HG03108 (cell line): Measurements from ENCODE around the gene WDR72.
"Not testable (repeated sequence)": the region's sequence is repeated elsewhere in the genome, so short reads cannot be mapped to it uniquely, and the experiment has no call there.

Experiments
- ATAC-seq: cut with Tn5 transposase; IDR thresholded peaks from one replicate; pipeline ENCODE4 v1.9.1; 2021; ENCODE audit warnings: moderate library complexity; ENCODE audit not compliant: unreplicated experiment

WDR72 gene

DNA sequence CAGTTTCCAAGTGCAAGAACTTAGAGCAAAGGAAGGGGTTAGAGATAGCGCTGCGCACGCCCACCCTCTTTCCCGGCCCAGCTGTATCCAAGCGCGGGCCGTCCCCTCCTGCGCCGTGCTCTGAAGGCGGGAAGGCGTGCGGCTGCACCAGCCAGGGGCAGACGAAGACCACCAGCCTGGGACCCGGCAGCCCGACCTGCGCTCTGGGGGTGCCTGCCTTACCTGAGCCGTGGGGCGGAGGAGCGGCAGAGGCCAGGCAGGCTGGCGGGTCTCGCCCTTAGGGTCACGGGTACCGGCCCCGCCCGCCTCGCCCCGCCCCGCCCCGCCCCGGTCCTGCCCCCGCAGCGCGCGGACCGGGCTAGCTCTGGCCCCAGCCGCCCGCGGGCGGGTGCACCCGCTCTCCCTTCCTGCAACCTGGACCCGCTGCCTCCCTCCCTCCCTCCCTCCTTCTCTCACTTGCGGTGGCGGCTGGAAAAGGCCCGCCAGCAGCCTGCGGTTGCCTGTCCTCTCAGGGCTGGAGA, at the start of gene WDR72:
TSS of gene WDR72 (minus strand) at position 253 of the 521 bp plus-strand sequence. CDS start 26,514 bp downstream, outside the sequence.
- ATAC-seq: no peak

DNA sequence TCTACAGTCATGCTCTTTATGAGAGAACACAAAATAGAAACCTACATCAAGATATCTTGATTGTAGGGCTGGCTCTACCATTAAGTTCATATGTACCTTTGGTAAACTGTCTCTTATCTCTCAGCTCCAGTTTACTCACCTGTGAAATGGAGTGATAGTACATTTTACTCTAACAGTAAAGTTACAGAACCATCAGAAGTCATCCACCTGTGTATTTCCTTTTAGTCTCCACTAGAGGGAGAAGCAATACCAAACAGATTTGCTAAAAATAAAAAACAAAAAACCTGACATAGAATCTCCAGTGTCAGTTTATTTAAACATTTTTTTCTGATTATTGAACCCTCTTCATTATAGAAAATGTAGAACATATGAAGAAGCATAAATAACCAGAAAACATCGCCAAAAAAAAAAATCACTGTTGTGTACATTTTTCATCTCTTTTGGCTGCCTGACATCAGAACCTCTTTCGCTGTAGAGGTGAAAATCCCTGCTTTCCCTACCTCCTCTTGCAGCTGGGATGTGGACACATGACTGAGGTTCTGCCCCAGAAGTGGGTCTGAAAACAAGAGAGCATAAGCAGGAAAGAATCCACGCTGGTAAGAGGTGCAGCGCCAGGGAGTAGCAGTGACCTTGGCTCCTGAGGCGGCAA, 48.7 kb upstream of the WDR72 start:
- ATAC-seq: no peak

DNA sequence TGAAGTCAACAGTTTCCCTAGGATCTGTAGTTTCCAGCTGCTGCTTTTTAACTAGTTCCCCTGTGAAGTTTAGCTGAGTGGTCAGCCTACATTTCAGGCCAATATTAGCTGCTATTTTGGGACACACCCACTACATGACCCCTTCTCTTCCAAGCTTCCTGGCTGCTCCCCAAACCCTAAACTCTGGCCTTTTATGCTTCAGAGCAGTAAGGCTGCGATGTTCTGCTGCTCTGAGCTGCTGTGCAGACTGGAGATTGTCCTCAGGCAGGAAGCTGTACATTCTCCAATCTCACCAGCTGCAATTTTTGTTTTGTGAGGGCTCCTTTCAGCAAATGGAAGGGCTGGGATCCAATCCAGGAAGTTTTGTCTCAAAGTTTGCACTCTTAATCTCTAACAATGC, 48.0 kb upstream of the WDR72 start:
- no peak for ATAC-seq

DNA sequence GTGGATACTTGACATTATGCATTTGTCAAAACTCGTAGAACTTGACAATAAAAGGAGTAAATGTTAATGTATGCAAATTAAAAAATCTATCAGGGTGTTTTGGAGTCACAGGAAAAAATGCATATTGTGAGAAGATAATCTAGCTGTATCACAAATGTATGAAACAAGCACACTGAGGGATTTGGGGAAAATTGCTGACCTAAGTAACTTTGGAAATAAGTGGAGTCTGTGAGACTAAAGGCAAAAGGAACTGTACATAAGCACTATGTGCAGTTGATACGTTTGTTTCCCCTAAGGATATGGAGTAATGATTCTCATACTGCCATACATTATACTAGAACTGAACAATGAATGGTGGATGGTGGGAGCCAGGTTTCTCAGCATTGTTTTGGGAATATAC, 43.2 kb upstream of the WDR72 start:
- no peak for ATAC-seq

DNA sequence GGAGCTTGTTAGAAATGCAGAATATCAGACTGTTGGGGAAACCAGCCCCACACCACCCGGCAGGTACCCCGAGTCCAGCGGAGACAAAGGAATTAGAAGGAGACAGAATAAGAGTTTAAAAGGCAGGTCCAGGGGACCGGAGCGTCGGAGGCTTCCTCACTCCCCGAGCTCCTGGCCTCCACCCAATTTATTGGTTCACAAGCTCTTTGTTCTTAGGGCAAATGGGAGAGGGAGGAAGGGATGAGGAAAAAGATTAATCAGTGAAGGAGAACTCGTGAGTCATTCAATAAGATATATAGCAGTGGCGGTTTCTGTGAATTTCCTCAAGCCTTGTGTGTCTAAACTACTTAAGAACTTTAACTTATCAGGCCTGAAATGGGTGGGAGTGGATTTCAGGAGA, 32.1 kb upstream of the WDR72 start:
- ATAC-seq: no peak

DNA sequence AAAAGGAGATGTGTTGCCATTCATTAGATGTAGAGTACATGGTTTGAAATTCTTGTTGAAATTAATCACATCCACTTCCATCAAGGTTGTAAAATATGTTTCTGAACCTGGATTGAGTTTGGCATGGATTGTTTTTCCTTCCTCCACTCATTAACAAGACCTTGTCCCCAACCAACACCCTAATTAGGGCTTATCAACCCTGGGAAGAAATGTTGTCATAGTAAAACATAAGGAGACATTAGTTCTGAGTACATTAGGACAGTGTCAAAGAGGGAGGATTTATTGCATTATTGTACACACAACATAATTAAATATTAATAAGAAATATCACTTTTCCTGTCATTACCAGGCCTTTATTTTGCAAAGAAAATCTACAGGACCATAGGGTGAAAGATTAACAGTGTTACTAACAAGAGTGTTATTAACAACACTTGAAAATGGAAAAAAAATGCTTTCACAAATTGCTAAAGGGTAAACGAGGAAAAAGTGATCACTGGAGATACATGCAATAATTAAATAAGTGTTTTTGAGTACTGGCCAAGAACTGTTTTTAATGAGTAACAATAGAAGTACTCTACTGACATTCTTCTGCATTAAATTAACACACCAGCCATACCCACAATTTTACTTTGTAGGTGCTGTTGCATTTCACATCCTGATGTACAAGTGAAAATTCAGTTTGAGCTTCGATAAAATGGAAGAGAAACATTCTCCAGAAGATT, 30.4 kb upstream of the WDR72 start:
- ATAC-seq: no peak

DNA sequence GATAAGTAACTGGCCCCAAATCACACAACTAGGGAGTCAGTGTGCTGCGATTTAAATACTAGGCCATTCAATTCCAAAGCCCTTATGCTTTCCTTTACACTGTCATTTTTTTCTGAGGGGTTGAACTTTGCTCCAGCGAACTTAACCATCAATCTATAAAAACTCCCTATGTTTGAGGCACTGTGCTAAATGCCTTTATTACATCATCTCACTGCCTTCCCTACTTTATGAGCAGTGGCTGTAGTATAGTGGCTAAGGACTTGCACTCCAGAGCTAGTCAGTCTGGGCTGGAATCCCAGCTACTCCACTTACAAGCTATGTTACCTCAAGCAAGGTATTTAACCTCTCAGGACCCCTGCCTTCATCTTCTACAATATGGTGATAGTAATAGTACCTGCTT, 26.9 kb upstream of the WDR72 start:
- no peak for ATAC-seq

DNA sequence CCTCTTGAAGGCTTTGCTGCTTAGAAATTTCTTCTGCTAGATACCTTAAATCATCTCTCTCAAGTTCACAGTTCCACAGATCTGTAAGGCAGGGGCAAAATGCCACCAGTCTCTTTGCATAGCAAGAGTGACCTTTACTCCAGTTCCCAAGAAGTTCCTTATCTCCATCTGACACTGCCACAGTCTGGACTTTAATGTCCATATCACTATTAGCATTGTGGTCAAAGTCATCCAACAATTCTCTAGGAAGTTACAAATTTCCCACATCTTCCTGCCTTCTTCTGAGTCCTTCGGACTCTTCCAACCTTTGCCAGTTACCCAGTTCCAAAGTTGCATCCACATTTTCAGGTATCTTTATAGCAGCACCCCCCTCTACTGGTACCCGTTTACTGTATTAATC, 25.8 kb upstream of the WDR72 start:
- ATAC-seq: not testable (repeated sequence)

DNA sequence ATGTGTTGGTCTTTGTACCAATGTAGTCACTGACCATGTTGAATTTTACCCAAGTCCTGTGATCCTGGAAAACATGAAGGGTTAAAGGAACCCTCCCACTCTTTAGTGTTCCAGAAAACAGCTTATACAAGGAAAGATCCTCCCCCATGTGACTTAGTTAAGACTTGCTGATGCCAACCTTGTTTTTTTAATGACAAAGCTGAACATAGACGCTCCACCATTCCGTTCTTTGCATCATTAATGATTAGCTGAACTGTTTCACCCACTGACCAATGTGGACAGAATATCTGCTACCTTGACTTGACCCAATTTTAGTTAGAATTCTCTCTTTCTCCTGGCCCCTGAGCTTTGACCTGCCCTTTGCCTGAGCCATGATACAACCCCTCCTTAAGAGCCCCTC, 3.5 kb upstream of the WDR72 start:
- no peak for ATAC-seq

DNA sequence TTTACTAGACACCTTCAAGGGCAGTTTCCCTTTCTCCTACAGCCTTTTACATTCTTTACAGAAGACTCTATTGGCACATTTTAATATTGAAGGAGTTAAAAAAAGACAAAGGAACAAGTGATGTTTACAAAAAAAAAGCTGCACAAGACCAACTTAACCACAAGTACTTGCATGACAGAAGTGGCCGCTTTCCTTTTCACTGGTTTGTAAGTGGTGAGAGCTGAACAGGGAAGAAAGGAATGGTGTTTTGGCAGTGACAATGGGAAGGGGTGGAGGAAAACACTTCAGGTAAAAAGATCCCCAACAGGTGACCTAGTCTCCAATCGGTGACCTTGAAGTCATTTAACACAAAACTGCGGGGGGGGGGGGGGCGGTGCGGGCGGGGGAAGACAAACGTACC, 1.1 kb downstream of the WDR72 start:
- ATAC-seq: no peak

DNA sequence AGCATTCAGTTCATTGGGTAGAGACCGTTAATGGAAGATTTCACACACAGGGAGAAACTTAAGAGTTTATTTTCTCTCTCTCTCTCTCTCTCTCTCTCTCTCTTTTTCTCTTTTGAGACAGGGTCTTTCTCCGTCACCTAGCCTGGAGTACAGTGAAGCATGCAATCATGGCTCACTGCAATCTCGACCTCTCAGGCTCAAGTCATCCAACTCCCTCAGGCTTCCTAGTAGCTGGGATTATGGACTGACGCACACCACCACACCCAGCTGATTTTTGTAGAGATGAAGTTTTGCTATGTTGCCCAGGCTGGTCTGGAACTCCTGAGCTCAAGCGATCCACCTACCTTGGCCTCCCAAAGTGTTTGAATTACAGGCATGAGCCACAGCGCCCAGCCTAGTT, 1.6 kb downstream of the WDR72 start:
- ATAC-seq: no peak

DNA sequence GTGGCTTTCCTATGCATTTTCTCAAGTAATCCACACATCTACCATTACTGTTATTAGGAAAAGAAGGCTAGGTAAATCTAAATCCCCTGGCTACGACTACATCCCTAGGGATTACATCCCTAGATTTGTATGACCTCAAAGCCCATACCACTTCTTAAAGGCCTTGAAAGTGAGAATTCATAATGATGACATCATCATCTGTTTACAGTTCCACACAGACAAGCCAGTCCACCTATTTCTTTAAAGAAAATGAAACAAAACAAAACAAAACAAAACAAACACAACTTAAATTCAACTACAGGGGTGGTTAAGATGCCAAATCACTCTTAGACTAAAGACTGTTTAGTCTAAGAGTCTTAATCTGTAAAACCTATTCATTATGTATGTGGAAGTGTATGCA, 5.7 kb downstream of the WDR72 start:
- ATAC-seq: no peak

DNA sequence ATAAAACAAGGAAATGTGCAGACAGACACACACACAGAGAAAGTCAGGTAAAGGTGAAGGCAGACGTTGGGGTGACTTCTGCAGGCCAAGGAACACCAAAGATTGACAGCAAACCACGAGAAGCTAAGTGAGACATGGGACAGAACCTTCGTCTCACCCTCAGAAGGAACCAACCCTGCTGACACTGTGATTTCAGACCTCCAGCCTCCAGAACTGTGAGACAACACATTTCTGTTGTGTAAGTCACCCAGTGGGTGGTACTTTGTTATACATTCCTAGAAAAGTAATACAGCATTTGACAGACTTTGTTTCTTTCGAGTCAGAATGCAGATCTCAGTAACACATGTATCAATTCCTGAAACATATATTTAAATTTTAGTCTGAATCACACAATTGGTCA, 7.1 kb downstream of the WDR72 start:
- ATAC-seq: no peak

DNA sequence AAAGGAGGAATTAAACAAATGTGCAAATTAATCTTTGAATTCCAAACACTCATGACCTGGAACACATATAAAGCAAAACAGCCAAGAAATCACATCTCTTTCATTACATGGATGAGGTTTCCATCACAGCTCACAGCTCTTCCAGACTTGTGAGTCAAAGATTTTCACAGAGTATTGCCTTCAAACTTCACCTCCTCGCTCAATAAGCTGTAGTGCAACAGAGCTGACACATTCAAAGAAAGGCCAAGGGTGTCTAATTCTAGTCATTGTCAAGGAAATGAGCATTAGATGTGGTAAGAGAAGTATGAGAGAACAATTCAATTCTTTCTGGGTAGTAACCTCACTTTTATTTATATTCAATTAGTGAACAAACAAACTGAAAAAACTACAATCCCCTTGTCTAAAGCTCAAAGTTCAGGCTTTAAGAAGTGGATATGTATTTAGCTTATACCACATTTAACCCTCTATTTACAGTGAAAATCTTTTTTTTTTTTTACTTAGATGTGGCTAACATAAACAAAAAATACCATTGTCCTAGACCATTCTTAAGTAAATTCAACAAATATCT, 11.9 kb downstream of the WDR72 start:
- no peak for ATAC-seq

DNA sequence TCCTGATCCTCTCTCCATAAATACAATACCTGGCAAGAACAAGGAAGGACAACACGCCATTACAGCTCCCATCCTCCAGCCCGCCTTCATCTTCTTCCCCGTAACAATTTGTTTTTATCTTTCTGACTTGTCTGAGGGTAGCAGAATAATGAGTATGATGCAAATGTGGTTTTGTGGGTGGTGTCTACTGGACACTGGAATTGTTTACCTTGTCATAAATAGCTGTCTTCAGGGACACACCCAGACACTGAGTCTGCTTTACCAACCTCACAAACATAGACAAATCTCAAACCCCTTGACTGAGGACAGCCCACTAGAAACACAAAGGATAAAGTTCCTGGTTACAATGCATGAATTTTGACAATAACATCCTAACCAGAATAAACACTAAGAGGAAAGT, 13.4 kb downstream of the WDR72 start:
- no peak for ATAC-seq

DNA sequence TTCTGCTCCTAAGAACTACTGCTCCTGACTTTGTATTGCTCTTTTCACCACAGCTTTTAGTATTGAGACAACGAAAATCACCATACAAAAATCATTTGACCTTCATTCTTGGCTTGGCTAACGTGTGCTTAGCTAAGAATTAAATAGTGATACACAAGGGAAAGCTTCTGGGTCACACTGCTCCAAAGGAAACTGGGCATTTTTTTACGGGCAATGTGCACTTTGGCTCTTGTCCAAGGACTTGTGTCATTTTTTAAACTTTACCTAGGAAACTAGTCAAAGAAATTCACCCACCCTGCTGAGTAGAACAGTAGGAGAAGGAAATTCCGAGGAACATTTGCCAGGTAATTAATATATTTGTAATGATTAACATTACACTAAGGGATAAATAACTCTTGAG, 19.8 kb downstream of the WDR72 start:
- ATAC-seq: no peak

DNA sequence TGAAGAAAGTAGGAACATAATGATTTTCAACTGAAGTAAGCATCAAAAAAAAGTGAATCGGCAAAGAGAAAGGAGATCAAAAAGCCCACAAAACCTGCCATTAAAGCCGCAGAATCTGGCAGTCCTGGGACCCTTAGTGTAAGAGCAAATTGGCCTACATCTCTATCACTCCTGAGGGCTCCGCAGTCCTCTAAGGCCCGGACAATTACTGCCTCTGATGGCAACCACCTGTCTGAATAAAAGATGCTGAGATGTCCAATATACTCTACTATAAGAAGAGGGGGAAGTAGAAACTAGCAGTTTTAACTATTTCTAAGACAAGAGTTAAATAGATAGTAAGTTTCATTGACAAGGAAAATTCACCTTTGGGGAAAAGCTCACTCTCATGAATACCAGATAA, 20.3 kb downstream of the WDR72 start:
- no peak for ATAC-seq

DNA sequence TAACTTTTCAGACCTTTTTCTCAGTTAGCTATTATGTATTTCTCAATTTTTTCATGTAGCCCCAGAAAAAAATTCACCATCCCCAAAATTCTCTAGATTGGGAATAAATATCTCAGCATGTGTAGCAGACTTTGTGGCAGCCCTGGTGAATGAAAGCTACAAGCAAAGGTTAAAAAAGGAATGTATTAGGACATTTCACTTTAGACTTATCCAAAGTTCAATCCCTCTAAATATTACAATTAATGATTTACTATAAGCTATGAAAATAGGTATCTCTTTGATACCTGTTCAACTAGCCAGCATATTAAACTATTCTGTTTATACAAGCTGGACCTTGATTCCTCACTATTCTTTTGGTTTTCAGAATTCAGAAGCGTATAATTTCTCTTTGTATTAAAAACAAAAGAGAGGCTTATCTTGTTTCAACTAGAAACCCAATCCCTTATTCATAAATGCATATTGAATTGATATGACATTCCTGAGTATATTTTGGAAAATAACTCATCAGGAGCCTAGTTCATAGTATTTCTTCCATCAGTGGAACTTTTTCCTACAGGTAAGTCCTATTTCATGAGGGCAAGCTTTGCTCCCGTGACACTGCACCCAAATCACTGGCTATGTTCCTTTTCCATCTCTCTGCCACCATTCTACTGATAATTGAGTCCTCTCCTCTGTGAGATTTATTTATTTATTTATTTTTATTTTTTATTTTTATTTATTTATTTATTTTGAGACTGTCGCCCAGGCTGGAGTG, 38.0 kb downstream of the WDR72 start:
- no peak for ATAC-seq

DNA sequence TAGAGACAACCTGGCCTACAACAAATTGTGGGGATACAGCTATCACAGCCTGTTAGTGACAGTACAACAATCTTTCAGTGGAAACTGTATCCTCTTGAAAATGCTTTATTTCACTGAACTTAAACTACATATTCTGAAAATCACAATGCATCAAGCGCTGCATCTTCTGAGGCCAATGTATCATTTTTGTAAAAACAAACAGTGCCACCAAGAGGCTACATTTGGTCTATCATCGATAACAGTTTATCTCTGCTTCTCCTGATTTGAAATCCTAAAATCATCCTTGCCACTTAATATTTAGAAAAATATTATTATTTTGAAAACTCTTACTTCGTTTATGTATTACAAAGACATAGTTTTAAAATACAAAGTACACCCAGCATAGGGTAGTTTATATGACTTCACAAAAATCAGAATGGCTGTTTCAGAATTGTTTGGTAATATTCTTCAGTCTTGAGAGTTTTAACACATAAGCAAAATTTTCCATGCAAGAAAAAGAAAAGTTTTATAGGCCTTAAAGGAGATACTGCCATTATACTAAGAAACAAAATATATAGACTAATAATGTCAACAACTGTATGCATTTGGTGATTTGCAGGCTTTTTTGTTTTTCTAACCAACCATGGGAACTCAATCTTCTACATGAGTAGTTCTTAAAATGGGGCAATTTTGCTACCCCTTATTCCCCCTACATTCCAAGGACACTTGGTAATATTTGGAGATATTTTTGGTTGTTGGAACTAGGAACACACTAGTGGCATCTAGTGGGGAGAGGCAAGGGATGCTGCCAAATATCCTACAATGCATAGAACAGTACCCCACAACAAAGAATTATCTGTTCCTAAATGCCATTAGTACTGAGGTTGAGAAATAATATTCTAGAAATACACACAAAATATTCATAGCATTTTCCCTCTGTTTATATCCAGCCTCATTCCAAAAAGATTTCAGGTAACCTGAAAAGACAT, 42.3 kb downstream of the WDR72 start:
- ATAC-seq: no peak

DNA sequence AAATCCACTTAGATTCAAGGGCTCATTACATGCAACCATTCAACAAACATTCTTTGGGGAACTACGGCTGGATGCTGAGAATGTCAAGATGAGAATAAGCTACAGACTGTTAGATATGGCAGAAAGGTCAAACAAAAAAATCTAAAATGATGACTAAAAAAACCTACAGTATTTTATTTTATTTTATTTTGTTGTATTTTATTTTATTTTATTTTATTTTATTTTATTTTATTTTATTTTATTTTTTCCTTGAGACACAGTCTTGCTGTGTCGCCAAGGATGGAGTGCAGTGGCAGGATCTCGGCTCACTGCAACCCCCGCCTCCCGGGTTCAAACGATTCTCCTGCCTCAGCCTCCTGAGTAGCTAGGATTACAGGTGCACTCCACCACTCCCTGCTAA, 46.2 kb downstream of the WDR72 start:
- no peak for ATAC-seq
